ENCODE measurements around the gene RBBP8NL. TPM values are rescaled to one million over a fixed set of nuclear protein-coding genes. Genes with fewer than 3 reads are reported as not detected.

The RBBP8NL gene
- total RNA-seq, 1 experiment from 2014 or later = not detected

DNA sequence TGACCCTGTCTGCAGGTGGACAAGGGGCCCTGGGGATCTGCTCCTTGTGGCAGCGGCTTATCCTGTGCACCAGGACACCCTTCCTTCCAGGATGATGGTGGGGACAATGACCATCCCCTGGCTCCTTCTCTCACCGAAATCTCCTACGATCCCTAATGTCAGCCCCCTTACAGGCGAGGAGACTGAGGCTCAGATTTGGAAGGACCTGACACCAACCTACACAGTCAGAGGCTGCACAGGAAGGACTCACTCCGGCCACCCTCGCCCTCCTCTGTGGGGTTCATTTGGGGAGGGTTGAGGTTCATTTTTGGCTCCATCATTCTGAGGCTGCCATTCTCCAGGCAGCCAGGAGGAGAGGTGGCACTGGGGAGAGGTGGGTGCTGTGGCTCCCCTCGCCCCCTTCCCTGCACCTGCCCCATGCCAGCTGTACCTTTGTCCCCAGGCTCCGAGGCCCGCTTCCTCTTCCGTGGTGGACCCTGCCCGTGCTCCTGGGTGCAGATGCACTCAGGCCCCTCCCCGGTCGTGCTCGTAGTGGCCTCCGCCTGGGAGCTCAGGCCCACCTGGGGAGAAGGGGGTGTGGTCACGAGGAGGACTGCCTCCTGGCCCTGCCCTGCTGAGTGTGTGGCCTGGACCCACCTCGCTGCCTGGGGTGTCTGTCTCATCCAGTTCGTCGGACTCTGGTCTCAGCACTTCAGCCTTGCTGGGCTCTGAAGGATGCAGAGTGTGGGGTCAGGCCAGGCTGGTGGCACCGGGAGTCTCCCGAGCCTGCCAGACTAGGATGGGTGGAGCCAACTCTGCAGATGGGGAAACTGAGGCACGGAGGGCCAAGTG is 14.9 kb downstream of the RBBP8NL start:
- Histone ChIP-seq H3K4me3 (ENCODE audit: low read length) (no peak overlapping the region), H3K27ac (ENCODE audit: low read length) (no peak overlapping the region), H3K9ac (ENCODE audit: low read length) (no peak overlapping the region), H2AFZ (ENCODE audit: low read length) (no peak overlapping the region), H3K79me2 (ENCODE audit: low read length) (no peaks in the 10 kb centered on the region), H4K20me1 (ENCODE audit: insufficient read depth, low read depth, low read length) (0 out of 2 replicates have a peak, but pooled peaks cover 3% of the 10 kb centered on the region), H3K27me3 (ENCODE audit: low read length) (no peaks in the 10 kb centered on the region), H3K9me2 (replicated peaks; ENCODE audit: insufficient read depth, low read length) (no peaks in the 10 kb centered on the region), H3K36me3 (ENCODE audit: insufficient read depth, low read length) (no peaks in the 10 kb centered on the region), H3K4me1 (ENCODE audit: low read length) (peaks cover 16% of the 10 kb centered on the region), H3K9me3 (ENCODE audit: low read length) (no peaks in the 10 kb centered on the region), H3K4me2 (ENCODE audit: low read depth, low read length, poor library complexity, severe bottlenecking) (no peak overlapping the region)
- DNase-seq = no peak

DNA sequence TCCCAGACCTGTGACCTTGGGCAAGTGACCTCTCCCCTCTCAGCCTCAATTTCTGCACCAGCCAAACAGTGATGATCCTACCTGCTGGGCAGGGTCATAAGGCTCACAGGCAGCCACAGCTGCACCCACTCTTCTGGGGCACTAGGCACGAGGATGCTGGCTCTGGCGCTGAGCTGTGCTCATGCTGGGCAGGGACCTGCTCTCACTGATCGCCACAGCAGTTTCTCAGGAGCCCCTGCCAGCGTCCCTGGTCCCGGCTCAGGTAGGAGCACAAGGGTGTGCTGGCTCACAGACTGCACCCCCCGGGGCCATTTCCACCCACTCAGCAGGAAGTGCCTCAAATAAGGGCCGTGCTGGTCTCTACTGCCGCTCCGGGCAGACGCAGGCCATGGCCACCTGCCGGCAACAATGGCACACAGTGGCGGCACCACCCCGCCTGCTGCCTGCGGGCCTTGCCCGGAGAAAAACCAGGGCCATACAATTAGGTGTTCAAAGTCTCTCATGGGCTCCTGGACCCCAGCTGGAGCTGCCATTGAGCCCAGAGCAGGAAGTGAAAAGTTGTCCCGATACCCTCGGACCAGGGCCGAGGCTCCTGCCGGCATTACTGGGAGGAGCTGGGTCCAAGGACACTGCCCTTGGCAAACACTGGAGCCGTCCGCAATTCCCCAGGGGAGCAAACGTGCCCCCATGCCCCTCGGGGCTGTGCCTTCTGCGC is 15.7 kb downstream of the RBBP8NL start:
- Histone ChIP-seq H3K27ac (ENCODE audit: low read length) (no peak overlapping the region), H3K4me2 (ENCODE audit: low read depth, low read length, poor library complexity, severe bottlenecking) (no peak overlapping the region), H3K9ac (ENCODE audit: low read length) (no peak overlapping the region), H3K4me1 (ENCODE audit: low read length) (peaks cover 17% of the 10 kb centered on the region), H2AFZ (ENCODE audit: low read length) (no peak overlapping the region), H3K27me3 (ENCODE audit: low read length) (no peaks in the 10 kb centered on the region), H3K36me3 (ENCODE audit: insufficient read depth, low read length) (no peaks in the 10 kb centered on the region), H3K4me3 (ENCODE audit: low read length) (no peak overlapping the region), H3K79me2 (ENCODE audit: low read length) (peaks cover 1% of the 10 kb centered on the region), H3K9me3 (ENCODE audit: low read length) (no peaks in the 10 kb centered on the region), H4K20me1 (ENCODE audit: insufficient read depth, low read depth, low read length) (0 out of 2 replicates have a peak, but pooled peaks cover 3% of the 10 kb centered on the region), H3K9me2 (replicated peaks; ENCODE audit: insufficient read depth, low read length) (no peaks in the 10 kb centered on the region)
- DNase-seq = no peak

DNA sequence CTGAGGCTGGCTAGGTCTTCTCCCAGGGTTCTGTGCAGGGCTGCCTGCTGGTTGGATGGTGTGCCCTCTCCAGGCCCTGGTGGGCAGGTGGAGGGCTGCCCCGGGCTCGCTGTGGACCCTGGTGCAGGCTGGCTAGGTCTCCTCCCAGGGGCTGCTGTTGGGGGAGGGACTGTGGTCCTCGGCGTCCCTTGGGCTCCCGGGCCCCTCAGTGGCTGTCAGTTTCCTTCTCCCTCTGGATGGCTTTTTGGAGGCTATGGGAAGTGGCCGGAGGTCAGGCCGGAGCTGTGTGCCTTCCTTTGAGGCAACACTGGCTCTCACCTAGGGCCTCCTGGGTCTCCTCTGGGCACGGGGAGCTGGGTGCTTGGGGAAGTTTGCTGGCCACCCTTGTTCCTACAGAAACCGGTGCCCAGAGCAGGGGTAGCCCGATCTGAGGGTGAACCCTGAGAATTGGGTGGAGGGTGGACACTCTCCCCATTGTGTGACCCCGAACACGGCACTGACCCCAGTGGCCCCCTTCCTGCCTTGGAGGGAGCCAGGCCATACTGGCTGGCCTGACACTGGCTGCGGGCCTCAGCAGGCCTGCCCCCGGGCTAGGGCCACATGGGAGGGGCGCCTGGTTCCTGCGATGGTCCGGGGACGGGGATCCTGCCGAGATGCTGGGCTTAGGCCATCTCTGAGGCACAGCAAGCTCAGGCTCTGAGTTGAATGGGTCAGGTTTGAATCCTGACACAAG is 16.4 kb downstream of the RBBP8NL start:
- no peak overlapping the region for H3K9ac ChIP-seq (ENCODE audit: low read length)

DNA sequence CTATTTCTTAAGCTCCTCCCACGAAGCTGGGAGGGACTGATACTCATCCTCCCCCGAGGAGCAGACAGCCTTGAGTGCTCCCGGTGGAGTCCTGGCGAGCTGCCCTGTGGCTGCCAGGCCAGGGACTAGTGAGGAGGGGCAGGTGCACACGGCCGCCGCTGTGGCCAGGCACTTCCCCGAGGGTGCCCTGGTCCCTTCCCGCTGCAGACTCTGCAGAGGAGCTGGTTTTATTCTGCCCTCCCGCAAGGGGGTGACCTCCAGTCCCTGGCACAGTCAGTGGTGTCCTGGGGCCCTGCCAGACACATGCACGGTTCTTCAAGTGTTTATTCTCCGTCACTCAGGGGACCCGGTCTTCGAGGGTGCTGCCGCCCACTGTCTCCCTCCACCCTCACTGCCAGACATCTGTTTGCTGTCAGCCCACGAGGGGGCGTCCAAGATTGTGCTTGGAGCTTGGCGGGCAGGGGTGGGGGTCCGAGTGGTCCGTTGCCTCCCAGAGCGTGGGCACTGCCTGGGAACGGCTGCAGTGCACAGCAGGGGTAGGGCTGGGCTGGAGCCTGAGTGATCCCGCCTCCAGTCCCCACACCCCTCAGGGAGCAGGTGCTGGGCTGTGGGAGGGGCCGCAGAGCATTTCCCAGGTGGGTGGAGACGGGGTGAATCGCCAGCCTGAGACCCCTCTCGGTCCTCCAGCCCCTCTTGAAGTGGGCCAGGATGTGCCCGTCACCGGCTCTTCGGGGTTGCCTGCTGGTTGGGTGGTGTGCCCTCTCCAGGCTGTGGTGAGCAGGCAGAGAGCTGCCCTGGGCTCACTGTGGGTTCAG is 17.2 kb downstream of the RBBP8NL start:
- Histone ChIP-seq H3K4me1 (ENCODE audit: low read length) (peaks cover 29% of the 10 kb centered on the region), H4K20me1 (ENCODE audit: insufficient read depth, low read depth, low read length) (peaks cover 10% of the 10 kb centered on the region; the same call in 1 of the 2 replicates), H3K4me3 (ENCODE audit: low read length) (no peak overlapping the region), H3K4me2 (ENCODE audit: low read depth, low read length, poor library complexity, severe bottlenecking) (peak overlapping the region; percentile 11), H3K9ac (ENCODE audit: low read length) (no peak overlapping the region), H3K9me3 (ENCODE audit: low read length) (no peaks in the 10 kb centered on the region), H3K9me2 (replicated peaks; ENCODE audit: insufficient read depth, low read length) (no peaks in the 10 kb centered on the region), H3K27ac (ENCODE audit: low read length) (no peak overlapping the region), H3K27me3 (ENCODE audit: low read length) (no peaks in the 10 kb centered on the region), H3K79me2 (ENCODE audit: low read length) (peaks cover 16% of the 10 kb centered on the region), H2AFZ (ENCODE audit: low read length) (no peak overlapping the region), H3K36me3 (ENCODE audit: insufficient read depth, low read length) (no peaks in the 10 kb centered on the region)
- peak; percentile 71 for DNase-seq

More for the DNA sequence above, 16.4 kb downstream of the RBBP8NL start:
- H4K20me1 ChIP-seq (ENCODE audit: insufficient read depth, low read depth, low read length) = peaks cover 10% of the 10 kb centered on the region; the same call in 1 of the 2 replicates
- no peak overlapping the region for H3K4me2 ChIP-seq (ENCODE audit: low read depth, low read length, poor library complexity, severe bottlenecking)
- H3K79me2 ChIP-seq (ENCODE audit: low read length) = peaks cover 9% of the 10 kb centered on the region
- no peaks in the 10 kb centered on the region for H3K9me3 ChIP-seq (ENCODE audit: low read length)
- H3K27me3 ChIP-seq (ENCODE audit: low read length) = no peaks in the 10 kb centered on the region
- H2AFZ ChIP-seq (ENCODE audit: low read length) = no peak overlapping the region
- no peak for DNase-seq
- H3K27ac ChIP-seq (ENCODE audit: low read length) = no peak overlapping the region
- H3K4me3 ChIP-seq (ENCODE audit: low read length) = no peak overlapping the region
- H3K9me2 ChIP-seq (replicated peaks; ENCODE audit: insufficient read depth, low read length) = no peaks in the 10 kb centered on the region
- H3K4me1 ChIP-seq (ENCODE audit: low read length) = peaks cover 23% of the 10 kb centered on the region
- no peaks in the 10 kb centered on the region for H3K36me3 ChIP-seq (ENCODE audit: insufficient read depth, low read length)

DNA sequence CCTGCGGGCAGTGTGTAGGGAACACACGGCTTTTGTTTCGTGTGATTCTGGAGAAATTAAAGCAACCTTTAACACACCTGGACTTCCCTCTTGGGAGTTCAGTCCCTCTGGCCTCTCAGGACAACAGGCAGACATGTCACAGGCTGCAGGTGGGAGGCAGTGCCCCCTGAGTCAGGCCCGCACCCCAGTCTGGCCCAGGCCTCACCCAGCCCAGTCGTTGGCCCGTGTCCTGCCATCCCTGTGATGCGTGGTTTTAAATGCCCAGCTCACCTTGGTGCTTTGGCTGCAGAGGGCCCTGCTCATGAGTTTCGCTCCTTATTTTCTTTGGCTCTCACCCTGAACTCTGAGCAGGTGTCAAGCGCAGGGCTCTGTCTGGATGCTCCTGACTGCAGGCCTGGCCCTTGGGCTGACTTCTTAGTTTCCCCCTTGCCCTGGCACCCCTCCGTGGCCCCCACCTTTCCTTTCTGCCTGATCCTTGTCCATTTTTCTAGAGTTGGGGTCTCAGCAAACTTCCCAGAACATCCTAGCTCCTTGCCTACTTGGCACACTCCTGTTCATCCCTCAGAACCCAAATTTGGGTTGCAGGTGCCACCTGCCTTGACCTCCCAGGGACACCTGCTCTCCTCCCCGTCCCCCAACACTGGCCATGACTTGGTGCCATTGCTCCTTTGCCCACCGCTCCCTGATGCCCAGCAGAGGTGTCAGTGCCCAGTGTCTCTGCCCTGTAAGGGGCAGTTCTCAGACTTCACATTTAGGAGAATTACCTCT is 18.1 kb downstream of the RBBP8NL start:
- Histone ChIP-seq H3K9ac (ENCODE audit: low read length) (no peak overlapping the region), H3K27ac (ENCODE audit: low read length) (no peak overlapping the region), H3K4me1 (ENCODE audit: low read length) (peaks cover 29% of the 10 kb centered on the region), H3K27me3 (ENCODE audit: low read length) (no peaks in the 10 kb centered on the region), H4K20me1 (ENCODE audit: insufficient read depth, low read depth, low read length) (peaks cover 10% of the 10 kb centered on the region; the same call in 1 of the 2 replicates), H3K79me2 (ENCODE audit: low read length) (peaks cover 17% of the 10 kb centered on the region), H2AFZ (ENCODE audit: low read length) (no peak overlapping the region), H3K4me2 (ENCODE audit: low read depth, low read length, poor library complexity, severe bottlenecking) (no peak overlapping the region), H3K9me2 (replicated peaks; ENCODE audit: insufficient read depth, low read length) (no peaks in the 10 kb centered on the region), H3K36me3 (ENCODE audit: insufficient read depth, low read length) (no peaks in the 10 kb centered on the region), H3K9me3 (ENCODE audit: low read length) (no peaks in the 10 kb centered on the region), H3K4me3 (ENCODE audit: low read length) (no peak overlapping the region)
- no peak for DNase-seq

DNA sequence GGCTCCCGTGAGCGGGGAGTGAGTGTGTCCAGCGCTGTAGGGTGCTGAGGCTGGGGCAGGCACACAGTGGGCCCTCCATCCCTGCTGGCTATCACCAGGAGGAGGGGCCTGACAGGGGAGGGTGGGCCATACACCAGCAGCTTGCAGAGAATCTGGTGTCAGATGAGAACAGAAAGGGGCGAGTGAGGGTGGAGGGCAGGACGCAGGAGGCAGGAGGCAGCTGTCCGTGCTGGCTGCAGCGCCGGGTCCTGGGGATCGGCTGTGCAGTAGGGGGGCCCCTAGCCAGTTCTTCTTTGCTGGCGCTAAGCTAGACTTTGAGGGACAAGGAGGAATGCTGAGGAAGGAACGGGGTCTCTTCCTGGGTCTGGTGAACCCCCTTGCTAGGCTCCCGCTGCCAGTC is 18.7 kb downstream of the RBBP8NL start:
- Histone ChIP-seq H3K9me2 (replicated peaks; ENCODE audit: insufficient read depth, low read length) (no peaks in the 10 kb centered on the region), H2AFZ (ENCODE audit: low read length) (no peak overlapping the region), H3K4me1 (ENCODE audit: low read length) (peaks cover 29% of the 10 kb centered on the region), H3K4me3 (ENCODE audit: low read length) (no peak overlapping the region), H3K9ac (ENCODE audit: low read length) (no peak overlapping the region), H3K79me2 (ENCODE audit: low read length) (peaks cover 23% of the 10 kb centered on the region), H3K27ac (ENCODE audit: low read length) (no peak overlapping the region), H3K27me3 (ENCODE audit: low read length) (no peaks in the 10 kb centered on the region), H3K9me3 (ENCODE audit: low read length) (no peaks in the 10 kb centered on the region), H3K36me3 (ENCODE audit: insufficient read depth, low read length) (no peaks in the 10 kb centered on the region), H3K4me2 (ENCODE audit: low read depth, low read length, poor library complexity, severe bottlenecking) (no peak overlapping the region), H4K20me1 (ENCODE audit: insufficient read depth, low read depth, low read length) (peaks cover 10% of the 10 kb centered on the region; the same call in 1 of the 2 replicates)
- DNase-seq = no peak

DNA sequence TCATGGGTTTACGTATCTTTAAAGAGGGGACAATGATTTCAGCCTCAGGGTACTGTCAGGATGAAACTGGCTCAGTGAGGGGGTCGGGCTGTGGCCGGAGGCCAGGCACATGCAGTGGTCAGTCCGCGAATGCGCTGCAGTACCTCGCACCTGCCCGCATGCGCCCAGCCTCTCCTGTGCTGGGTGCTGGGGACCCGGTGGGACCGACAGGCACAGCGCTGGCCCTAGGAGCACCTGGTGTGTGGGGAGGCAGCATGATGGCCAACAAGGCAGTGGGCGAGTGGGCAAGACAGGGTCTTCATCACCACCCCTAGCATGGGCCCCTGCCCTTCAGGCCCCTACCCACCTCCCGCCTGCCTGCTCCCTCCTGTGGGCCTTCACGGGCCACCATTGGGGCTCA is 19.3 kb downstream of the RBBP8NL start:
- peaks cover 10% of the 10 kb centered on the region; the same call in 1 of the 2 replicates for H4K20me1 ChIP-seq (ENCODE audit: insufficient read depth, low read depth, low read length)
- H2AFZ ChIP-seq (ENCODE audit: low read length) = no peak overlapping the region
- H3K27ac ChIP-seq (ENCODE audit: low read length) = no peak overlapping the region
- no peaks in the 10 kb centered on the region for H3K36me3 ChIP-seq (ENCODE audit: insufficient read depth, low read length)
- DNase-seq = no peak
- H3K9me3 ChIP-seq (ENCODE audit: low read length) = no peaks in the 10 kb centered on the region
- peaks cover 29% of the 10 kb centered on the region for H3K4me1 ChIP-seq (ENCODE audit: low read length)
- peak overlapping the region; percentile 75 for H3K4me2 ChIP-seq (ENCODE audit: low read depth, low read length, poor library complexity, severe bottlenecking)
- peaks cover 23% of the 10 kb centered on the region for H3K79me2 ChIP-seq (ENCODE audit: low read length)
- H3K27me3 ChIP-seq (ENCODE audit: low read length) = no peaks in the 10 kb centered on the region
- H3K9ac ChIP-seq (ENCODE audit: low read length) = peak overlapping the region; percentile 74; the same call in 1 of the 2 replicates
- no peaks in the 10 kb centered on the region for H3K9me2 ChIP-seq (replicated peaks; ENCODE audit: insufficient read depth, low read length)
- H3K4me3 ChIP-seq (ENCODE audit: low read length) = no peak overlapping the region; the same call in 1 of the 2 replicates
